Neural progenitor cell (in vitro differentiated cells): ENCODE measurements around the gene SLC25A43. TPM values are rescaled to one million over a fixed set of nuclear protein-coding genes. Genes with fewer than 3 reads are reported as not detected.

Source experiments
- DNase-seq: peaks from one replicate; pipeline ENCODE4 v3.0.0-alpha.2; 2016; ENCODE audit warnings: low spot score
- H2AFZ ChIP-seq: fragments of 200-600 bp; sonication (generic); replicated peaks from 2 replicates; pipeline ENCODE4 v1.6.1; 2016; ENCODE audit warnings: antibody characterized with exemption
- H3F3A ChIP-seq: fragments of 200-600 bp; sonication (generic); 2 replicates; pipeline ENCODE4 v1.6.1; 2016; ENCODE audit warnings: antibody characterized with exemption, low read depth
- H3K27ac ChIP-seq: fragments of 200-600 bp; sonication (generic); 2 replicates; pipeline ENCODE4 v1.5.1; 2016; ENCODE audit warnings: mild to moderate bottlenecking
- H3K27me3 ChIP-seq: fragments of 200-600 bp; sonication (generic); 2 replicates; pipeline ENCODE4 v1.6.1; 2016; ENCODE audit warnings: mild to moderate bottlenecking, moderate library complexity
- H3K36me3 ChIP-seq: fragments of 200-600 bp; sonication (generic); 2 replicates; pipeline ENCODE4 v1.5.1; 2016
- H3K4me1 ChIP-seq: fragments of 200-600 bp; sonication (generic); 2 replicates; pipeline ENCODE4 v1.6.1; 2016; ENCODE audit warnings: mixed run types
- H3K4me2 ChIP-seq: fragments of 200-600 bp; sonication (generic); 2 replicates; pipeline ENCODE4 v1.6.1; 2016
- H3K4me3 ChIP-seq: fragments of 200-600 bp; sonication (generic); 2 replicates; pipeline ENCODE4 v1.5.1; 2016
- H3K79me2 ChIP-seq: fragments of 200-600 bp; sonication (generic); 2 replicates; pipeline ENCODE4 v1.6.1; 2016; ENCODE audit warnings: low read depth
- H3K9ac ChIP-seq: fragments of 200-600 bp; sonication (generic); 2 replicates; pipeline ENCODE4 v1.6.1; 2016
- H3K9me3 ChIP-seq: fragments of 200-600 bp; sonication (generic); 2 replicates; pipeline ENCODE4 v1.5.1; 2016; ENCODE audit warnings: low read depth
- H4K20me1 ChIP-seq: fragments of 200-600 bp; sonication (generic); 2 replicates; pipeline ENCODE4 v1.6.1; 2016; ENCODE audit warnings: low read depth
- H3K27ac Mint-ChIP-seq: 3 replicates; pipeline ENCODE4 v1.8.0; 2021; ENCODE audit warnings: mixed read lengths
- H3K27me3 Mint-ChIP-seq: 2 replicates; pipeline ENCODE4 v1.8.0; 2022; ENCODE audit warnings: low read depth, mild to moderate bottlenecking, inconsistent platforms, moderate library complexity, mixed read lengths; ENCODE audit not compliant: insufficient read depth
- H3K36me3 Mint-ChIP-seq: 3 replicates; pipeline ENCODE4 v1.8.0; 2021; ENCODE audit warnings: mixed read lengths
- H3K4me1 Mint-ChIP-seq: 3 replicates; pipeline ENCODE4 v1.8.0; 2021; ENCODE audit warnings: mixed read lengths
- H3K4me3 Mint-ChIP-seq: 3 replicates; pipeline ENCODE4 v1.8.0; 2021; ENCODE audit warnings: mild to moderate bottlenecking, moderate library complexity, mixed read lengths
- H3K9me3 Mint-ChIP-seq: 3 replicates; pipeline ENCODE4 v1.8.0; 2020; ENCODE audit warnings: mixed read lengths
- CTCF ChIP-seq: fragments of 200-600 bp; sonication (generic); IDR thresholded peaks from 2 replicates; pipeline ENCODE4 v1.5.1; 2017; ENCODE audit warnings: antibody characterized with exemption, mild to moderate bottlenecking
- EZH2 ChIP-seq: fragments of 200-600 bp; sonication (generic); IDR thresholded peaks from 2 replicates; pipeline ENCODE4 v1.6.1; 2017; ENCODE audit warnings: antibody characterized with exemption, mild to moderate bottlenecking, moderate library complexity
- EZH2phosphoT487 ChIP-seq: fragments of 200-600 bp; sonication (generic); IDR thresholded peaks from 2 replicates; pipeline ENCODE4 v1.6.1; 2017; ENCODE audit warnings: antibody characterized with exemption
- small RNA-seq: library from RNA; depleted of rRNA; stranded (forward); fragments of <200 nt; gene quantifications from one replicate; pipeline ENCODE3, GENCODE V24; 2015
- total RNA-seq: library from RNA; depleted of rRNA; stranded (reverse); fragments of >200 nt; gene quantifications from 2 replicates; pipeline ENCODE4 v1.2.3, GENCODE V29; 2015; ENCODE audit warnings: low replicate concordance

SLC25A43 gene
- total RNA-seq, 1 donor from 2014 or later: 5.4 TPM

- Histone ChIP-seq H3K9me3 (no peaks in the 10 kb centered on the region), H3K27ac (no peak overlapping the region), H2AFZ (no peak overlapping the region), H4K20me1 (no peaks in the 10 kb centered on the region), H3K9ac (no peak overlapping the region), H3K4me2 (no peak overlapping the region), H3K4me1 (no peaks in the 10 kb centered on the region), H3F3A (no peaks in the 10 kb centered on the region), H3K79me2 (no peaks in the 10 kb centered on the region), H3K4me3 (no peak overlapping the region), H3K36me3 (no peaks in the 10 kb centered on the region), H3K27me3 (no peaks in the 10 kb centered on the region)
- no peak for DNase-seq
- TF ChIP-seq EZH2phosphoT487: no peak
- TF ChIP-seq CTCF: no peak
- TF ChIP-seq EZH2: no peak
- Mint-ChIP-seq H3K4me3 (no peak overlapping the region), H3K27me3 (peaks cover 4% of the 10 kb centered on the region), H3K9me3 (peaks cover 11% of the 10 kb centered on the region), H3K27ac (no peak overlapping the region), H3K36me3 (no peaks in the 10 kb centered on the region), H3K4me1 (peaks cover 4% of the 10 kb centered on the region)
Observed at GRCh38 chrX:119501511-119502148, 102.5 kb downstream of the SLC25A43 start.

- H3K9me3 ChIP-seq: no peaks in the 10 kb centered on the region
- Mint-ChIP-seq H3K4me1 (peaks cover 4% of the 10 kb centered on the region), H3K36me3 (no peaks in the 10 kb centered on the region), H3K9me3 (peaks cover 12% of the 10 kb centered on the region), H3K27me3 (peaks cover 4% of the 10 kb centered on the region), H3K27ac (no peak overlapping the region), H3K4me3 (no peak overlapping the region)
- no peak overlapping the region for H2AFZ ChIP-seq
- H3K36me3 ChIP-seq: no peaks in the 10 kb centered on the region
- H3K9ac ChIP-seq: no peak overlapping the region
- no peak overlapping the region for H3K27ac ChIP-seq
- no peak overlapping the region for H3K4me3 ChIP-seq
- no peaks in the 10 kb centered on the region for H3K79me2 ChIP-seq
- no peak overlapping the region for H3K4me2 ChIP-seq
- no peak for DNase-seq
- no peak for TF ChIP-seq CTCF
- TF ChIP-seq EZH2: no peak
- no peak for TF ChIP-seq EZH2phosphoT487
- no peaks in the 10 kb centered on the region for H4K20me1 ChIP-seq
- H3K4me1 ChIP-seq: no peaks in the 10 kb centered on the region
- no peaks in the 10 kb centered on the region for H3K27me3 ChIP-seq
- no peaks in the 10 kb centered on the region for H3F3A ChIP-seq
Observed at GRCh38 chrX:119502727-119503483, 103.8 kb downstream of the SLC25A43 start.

GRCh38 chrX:119503484-119503861, 104.3 kb downstream of the SLC25A43 start:
- Histone ChIP-seq H3K36me3 (no peaks in the 10 kb centered on the region), H3K9ac (no peak overlapping the region), H3K4me2 (no peak overlapping the region), H3K27ac (no peak overlapping the region), H3K4me1 (no peaks in the 10 kb centered on the region), H3K27me3 (no peaks in the 10 kb centered on the region), H3K4me3 (no peak overlapping the region), H3K9me3 (no peaks in the 10 kb centered on the region), H3F3A (no peaks in the 10 kb centered on the region), H3K79me2 (no peaks in the 10 kb centered on the region), H2AFZ (no peak overlapping the region), H4K20me1 (no peaks in the 10 kb centered on the region)
- no peak overlapping the region for H3K4me3 Mint-ChIP-seq
- H3K27ac Mint-ChIP-seq: no peak overlapping the region
- no peak for DNase-seq
- peaks cover 4% of the 10 kb centered on the region for H3K27me3 Mint-ChIP-seq
- TF ChIP-seq EZH2 (no peak), EZH2phosphoT487 (no peak), CTCF (no peak)
- peaks cover 4% of the 10 kb centered on the region for H3K4me1 Mint-ChIP-seq
- peaks cover 12% of the 10 kb centered on the region for H3K9me3 Mint-ChIP-seq
- no peaks in the 10 kb centered on the region for H3K36me3 Mint-ChIP-seq

Small RNAs within 50 kb of the gene (small RNA-seq; reads per million reads assigned to genes)
- gene RNU1-67P (0.16 reads per million), gene RNY3P16 (not detected)

Other genes starting within 250 kb of the SLC25A43 start
- gene PGRMC1, start 163.1 kb upstream of the SLC25A43 start, total RNA-seq: 191 and 246 TPM in 2 replicates
- 205 and 289 TPM in 2 replicates for gene SLC25A5, start 69.1 kb downstream of the SLC25A43 start, total RNA-seq
- gene STEEP1, start 166.1 kb downstream of the SLC25A43 start, total RNA-seq: 34.7 and 53.5 TPM in 2 replicates
- 54.2 and 90.2 TPM in 2 replicates for gene UBE2A, start 175.2 kb downstream of the SLC25A43 start, total RNA-seq
- 11.2 and 17.4 TPM in 2 replicates for gene NKRF, start 207.1 kb downstream of the SLC25A43 start, total RNA-seq